GM18873 (cell line): Measurements from ENCODE around the gene AGAP1.

Experiments
- ATAC-seq: cut with Tn5 transposase; IDR thresholded peaks from one replicate; pipeline ENCODE4 v1.9.1; 2021; ENCODE audit warnings: mild to moderate bottlenecking, moderate library complexity, moderate number of reproducible peaks; ENCODE audit not compliant: unreplicated experiment, low FRiP score

AGAP1 gene

DNA sequence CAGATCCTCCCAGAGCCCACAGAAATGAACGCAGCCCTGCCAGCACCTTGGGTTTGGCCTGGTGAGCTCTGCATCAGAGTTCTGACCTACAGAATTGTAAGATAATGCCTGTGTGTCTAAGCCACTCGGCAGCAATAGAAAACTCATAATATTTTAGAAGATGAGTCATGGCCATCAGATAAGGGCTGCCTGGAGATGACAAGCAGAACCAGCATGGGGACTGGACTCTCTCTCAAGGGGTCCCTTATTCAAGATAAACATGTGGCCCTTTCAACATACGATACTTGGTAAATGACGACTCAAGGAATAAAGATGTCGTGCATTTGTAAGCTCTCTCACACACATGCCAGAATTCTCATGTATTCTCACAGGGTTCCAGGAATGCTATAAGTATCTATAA lies 8.5 kb upstream of the AGAP1 start:
- ATAC-seq = no peak

DNA sequence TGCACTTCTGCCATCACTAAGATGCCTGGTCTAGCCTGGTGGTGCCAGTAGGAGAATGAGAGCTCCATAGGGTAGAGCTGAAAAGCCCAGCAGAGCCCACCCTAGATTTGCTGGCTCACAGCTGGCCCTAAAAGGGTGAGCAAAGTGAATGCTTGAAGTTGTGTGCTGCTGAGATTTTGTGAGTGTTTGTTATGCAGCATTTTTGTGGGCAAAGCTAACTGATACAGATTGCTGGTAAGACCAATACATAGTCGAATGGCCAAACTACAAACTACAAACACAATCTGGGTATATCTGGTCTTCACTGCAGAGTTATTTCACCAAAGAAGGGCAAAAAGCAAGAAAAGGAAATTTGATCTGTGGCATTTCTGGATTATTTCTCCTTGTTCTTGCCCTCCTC lies 7.1 kb upstream of the AGAP1 start:
- no peak for ATAC-seq

DNA sequence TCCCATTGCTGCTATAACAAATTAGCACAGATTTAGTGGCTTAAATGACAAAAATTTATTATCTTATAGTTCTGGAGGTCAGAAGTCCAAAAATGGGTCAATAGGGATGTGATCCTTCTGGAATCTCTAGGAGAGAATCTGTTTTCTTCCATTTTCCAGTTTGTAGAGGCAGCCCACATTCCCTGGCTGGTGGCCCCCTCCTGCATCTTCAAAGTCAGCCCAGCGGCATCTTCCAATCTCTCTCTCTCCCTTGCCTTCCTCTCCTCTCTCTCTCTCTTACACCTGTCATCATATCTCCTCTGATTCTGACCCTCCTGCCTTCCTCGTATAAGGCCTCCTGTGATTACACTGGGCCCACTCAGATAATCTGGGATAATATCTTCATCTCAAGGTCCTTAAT lies 3.9 kb upstream of the AGAP1 start:
- ATAC-seq = no peak

DNA sequence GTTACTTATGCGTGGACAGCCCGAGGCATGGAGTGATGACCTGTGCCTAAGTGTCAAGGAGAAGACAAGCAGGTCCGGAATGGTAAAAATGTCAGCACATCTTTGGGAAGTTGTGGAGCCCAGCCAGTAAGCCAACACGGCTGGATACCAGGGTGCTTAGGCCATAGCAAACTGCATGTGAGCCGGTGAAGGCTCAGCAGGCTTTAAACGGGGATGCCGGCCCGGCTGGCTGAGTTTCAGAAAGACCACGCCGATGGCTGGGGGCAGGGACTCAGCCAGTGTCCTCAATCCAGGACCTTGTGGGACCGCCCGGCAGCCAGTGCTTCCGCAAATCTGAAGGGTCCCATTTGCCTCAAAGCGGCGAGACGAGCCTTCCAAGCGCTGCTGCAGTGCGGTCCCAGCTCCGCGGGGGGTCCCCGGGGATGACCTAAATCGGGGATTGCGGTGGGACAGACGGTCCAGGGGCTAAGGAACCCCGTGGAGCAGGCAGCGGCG lies 946 bp upstream of the AGAP1 start:
- ATAC-seq = no peak

DNA sequence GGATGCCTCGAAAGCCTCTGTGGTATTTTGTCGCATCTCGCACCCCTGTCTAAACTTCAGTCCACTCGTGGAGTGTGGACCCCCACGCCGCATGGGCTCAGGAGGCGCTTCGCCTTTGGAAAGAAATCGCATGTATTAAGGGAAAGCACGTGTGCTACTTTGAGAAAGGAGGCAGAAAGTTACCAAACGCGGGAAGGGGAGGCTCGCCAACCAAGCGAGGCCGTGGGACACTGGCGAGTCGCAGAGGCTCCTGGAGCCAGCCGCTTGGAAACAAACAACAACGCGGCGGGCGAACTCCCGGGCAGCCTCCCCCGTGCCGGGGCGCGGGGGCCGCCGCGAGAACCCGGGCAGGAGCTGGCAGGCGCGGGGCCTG lies 455 bp upstream of the AGAP1 start:
- no peak for ATAC-seq

DNA sequence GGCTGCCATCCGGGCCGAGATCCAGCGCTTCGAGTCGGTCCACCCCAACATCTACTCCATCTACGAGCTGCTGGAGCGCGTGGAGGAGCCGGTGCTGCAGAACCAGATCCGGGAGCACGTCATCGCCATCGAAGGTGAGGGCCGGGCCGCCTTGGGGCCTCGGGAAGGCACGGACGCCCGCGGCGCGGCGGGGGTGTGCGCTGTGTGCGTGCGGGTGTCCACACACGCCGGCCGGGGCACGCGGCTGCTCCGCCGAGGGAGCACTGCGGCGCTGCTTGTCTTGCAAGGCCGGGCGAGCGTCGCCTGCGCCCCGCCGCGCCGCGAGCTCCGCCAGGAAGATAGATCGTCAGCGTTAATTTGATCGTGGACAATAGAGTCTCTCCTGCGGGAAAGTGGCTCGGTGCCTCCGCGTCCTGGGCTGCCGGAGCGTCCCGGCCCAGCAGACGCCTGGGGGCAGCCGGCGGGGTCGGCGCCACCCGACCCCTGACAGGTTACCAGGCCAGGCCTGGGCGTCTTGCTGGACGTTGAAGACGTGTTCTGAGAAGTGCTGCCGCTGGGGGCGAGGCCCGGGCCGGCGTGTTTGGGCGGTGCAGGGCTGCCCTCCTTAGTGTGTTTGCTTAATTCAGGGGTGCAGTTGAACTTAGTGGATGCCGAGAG lies 1.0 kb downstream of the AGAP1 start:
- no peak for ATAC-seq

DNA sequence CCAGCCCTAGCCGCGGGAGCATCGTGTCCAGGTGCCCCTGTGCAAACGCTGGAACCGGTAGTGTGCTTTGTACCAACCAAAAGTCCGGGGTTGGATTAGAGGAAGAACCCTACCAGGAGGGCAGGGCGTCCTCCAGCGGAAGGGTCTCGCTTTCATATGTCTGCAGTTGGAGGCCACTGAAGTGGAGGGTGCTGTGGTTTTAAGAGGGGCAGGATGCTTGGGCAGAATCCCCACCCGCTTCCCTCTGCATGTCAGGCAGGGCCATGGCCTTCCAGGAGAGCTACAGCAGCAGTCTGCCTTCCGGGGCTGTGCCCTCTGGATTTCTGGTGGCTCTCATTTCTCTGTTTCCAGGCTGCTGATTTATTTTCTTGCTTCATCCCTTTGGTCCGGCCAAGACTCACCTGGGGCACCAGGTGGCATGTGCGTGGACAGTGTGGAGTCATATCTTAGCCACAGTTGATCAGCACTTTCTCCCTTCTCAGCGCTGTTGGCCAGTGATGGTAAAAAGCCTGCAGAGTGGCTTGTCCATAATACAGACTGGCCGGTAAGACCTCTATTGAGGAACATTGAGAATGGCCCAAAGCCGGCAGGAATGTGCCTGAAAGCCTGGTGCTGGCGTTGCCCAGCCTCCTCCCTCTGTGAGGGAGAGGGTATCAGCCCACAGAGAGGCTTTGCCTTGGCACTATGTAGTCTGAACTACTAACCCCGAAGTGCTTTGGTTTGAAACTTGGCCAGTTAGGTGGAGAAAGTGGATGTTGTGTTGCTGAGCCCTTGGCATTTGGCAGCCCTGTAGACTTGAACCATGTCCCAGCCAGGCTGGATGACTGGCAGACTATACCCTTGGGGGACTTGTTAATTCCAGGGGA lies 1.8 kb downstream of the AGAP1 start:
- no peak for ATAC-seq

DNA sequence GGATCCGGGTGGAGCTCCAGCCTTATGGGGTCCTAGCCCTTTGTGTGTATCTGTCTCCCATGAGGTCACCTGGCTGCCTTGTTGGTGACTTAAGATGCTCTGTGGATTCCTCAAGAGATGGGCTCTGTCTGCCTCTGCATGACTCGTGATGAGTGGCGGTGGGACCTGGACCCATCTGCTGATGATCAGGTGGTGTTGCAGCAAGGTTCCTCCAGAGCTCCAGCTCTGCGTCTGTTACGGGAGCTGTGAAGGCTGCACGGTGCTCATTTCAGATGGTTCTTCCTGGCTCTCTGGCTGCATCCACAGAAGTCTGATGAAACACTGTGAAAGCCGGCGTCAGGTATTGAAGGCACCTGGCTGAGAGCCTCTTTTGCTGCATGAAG lies 2.4 kb downstream of the AGAP1 start:
- no peak for ATAC-seq

DNA sequence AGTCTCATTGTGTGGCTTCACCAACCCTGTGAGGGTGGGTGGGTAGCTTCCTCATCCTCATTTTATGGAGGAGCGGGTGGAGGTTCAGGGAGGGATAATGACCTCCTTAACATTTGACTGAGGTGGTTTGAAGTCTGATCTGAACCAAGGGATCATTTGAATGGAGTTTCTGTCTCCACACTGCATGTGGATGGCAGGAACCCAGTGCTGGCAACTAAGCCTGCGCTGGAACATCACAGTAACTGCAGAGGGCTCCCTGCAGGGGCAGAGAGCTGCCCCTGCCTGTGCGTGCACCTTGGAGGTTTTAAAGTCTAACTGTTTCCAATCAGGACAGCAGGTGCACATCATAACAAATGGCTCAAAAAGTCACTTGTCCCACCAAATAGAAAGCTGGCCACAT lies 3.3 kb downstream of the AGAP1 start:
- ATAC-seq = no peak

DNA sequence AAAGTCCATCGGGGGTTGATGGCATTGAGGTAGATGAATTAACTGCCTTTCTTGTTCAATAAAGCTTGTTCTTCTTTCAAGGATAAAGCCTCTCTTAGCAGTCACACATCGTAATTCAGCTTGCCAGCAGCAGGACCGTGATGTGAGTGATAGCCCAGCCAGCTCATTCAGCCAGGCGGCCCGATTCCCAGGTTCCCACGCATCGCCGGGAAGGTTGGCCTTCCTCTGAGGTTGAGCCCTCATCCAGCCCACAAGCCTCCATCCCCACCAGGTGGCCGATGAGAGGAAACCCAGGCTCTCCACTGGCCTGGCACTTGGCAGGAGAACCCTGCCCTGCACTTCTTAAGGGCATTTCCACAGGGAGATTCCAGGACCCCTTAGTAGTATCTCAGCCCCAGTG lies 4.7 kb downstream of the AGAP1 start:
- no peak for ATAC-seq

DNA sequence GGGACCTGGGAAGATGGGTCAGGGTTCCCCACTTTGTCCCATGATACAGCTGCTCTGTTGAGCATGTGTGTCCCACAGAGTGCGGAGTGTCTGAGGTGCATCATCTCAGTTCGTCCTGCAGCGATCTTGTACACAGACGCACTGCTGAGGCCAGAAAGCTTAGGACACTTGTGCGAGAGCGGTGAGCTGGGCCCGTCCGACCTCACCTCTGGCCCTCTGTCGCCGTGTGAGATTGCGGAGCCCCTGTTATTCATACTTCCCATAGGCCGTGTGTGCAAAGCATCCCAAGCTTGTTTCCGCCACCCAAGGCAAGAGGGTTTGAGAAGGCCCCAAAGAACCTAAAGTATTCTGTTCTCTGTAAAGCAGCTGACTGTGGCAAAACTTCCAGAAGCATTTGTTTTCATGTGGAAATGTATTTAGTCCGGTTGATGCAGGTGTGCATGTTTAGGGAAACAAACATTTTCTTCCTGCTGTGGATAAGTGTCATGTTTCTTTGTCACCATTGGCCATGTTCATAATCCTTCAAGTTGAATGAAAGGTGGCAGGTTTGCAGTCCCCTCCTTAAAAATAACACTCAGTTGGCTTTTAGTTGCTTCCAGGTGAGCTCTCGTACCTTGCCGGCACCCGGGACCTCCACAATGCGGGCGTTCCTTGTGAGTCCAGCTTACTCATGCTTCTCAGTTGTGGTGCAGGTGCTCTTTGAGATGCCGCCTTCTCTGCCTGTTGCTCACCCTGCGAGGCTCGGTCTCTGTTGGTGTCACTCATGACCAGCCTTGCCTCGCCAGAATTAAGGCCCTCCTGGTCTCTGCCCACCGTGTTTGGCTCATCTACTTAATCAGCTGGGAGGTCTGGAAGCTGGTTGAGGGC lies 5.3 kb downstream of the AGAP1 start:
- no peak for ATAC-seq

DNA sequence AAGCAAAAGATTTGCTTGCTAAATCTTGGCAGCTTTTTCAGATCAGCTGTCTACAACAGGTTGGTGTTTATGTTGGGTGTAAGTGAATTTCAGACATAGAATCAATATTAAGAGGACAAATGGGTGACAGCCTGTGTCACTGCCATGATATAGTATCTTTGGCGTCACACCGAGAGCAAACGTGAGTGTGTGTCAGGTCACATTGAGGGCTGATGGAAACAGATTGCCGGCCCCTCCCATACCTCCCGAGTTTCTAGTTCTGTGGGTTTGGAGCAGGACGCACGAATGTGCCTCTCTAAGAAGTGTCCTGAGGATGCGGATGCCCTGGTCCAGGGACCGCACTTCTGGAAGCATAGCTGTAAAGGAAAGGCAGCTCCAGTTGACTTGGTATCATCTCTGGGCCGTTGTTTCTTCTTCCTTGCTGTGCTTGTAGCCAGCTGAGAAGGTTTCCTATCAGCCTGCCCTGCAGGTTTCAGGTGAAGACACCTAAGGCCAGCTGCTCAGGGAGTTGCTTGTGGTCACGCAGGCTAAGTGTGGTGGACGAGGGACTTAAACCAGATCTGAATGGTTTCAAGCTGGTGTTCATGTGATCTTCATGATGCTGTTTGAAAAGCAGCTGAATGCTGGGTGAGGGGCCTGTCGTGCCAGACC lies 6.4 kb downstream of the AGAP1 start:
- ATAC-seq = no peak

DNA sequence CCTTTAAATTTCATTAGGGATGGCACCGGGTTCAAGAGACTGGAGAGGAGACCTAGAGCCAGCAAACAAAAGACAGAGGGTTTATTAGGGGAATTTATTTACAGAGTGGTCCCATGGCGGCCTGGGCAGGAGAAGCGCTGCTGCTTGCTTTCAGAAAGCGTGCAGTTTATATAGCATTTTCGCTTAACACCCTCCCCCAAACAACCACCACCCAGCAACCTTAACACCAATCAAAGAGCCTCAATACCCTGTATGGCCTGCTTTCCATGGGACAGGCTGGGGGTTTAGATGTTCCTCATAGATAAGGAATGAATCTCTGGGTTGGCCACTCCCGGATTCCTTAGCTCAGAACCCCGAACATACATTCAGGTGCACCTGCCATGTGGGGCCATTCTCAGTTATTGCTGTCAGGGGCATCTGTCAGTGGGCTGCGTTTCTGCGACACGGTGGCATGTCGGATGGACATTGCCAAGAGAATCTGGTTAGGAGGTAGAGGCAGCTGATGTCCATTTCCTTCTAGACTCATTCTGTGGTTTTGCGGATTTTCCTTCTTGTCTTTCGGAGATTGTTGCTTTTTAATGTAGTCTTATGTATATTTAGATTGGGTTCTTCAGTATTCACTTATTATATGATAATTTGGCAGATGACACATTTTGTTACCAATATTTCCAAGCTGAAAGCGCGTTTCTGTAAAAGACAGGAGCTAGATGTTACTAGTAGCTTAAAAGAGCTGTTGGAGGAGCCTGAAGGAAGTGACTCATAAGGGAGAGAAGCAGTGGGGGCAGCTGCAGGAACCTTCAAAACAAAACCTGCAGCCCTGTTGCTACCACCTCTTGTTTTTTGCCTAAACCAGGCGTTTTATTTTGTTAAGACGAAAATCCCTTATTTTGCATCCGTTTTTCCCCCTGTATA lies 7.2 kb downstream of the AGAP1 start:
- no peak for ATAC-seq

DNA sequence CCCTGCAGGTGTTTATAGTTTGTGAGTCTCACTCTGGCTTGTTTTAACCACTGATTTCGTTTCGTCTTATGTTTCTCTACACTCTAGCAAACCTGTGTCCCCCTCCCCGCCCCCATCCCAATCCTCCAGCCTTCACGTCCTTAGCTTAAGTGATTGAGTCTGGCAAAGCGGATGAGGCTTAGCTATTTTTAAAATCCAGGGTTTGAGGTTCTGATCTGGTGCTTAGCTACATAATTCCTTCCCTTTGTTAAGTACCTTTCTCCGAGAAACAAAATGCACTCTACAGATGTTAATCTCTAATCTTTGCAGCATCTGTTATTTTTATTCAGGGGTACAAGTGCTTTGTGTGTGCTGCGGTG lies 7.8 kb downstream of the AGAP1 start:
- no peak for ATAC-seq

DNA sequence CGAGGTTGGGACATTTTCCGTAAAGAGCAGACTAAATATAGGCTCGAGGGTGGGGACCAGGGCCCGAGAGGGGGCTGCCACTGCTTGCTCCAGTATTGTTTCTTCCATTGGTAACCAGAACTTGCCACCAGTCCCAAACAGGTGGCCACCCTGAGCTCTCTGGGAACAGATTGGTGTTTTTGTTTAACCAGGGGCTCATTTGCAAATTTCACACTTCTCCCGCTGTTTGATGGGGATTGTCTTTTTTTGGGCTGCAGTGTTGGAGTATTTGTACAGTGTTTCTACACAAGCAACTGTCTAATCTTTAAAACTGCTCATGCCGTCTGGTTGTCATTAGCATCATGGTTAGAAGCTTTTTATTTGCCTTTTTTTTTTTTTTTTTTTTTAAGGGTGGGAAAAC lies 8.5 kb downstream of the AGAP1 start:
- ATAC-seq = no peak

DNA sequence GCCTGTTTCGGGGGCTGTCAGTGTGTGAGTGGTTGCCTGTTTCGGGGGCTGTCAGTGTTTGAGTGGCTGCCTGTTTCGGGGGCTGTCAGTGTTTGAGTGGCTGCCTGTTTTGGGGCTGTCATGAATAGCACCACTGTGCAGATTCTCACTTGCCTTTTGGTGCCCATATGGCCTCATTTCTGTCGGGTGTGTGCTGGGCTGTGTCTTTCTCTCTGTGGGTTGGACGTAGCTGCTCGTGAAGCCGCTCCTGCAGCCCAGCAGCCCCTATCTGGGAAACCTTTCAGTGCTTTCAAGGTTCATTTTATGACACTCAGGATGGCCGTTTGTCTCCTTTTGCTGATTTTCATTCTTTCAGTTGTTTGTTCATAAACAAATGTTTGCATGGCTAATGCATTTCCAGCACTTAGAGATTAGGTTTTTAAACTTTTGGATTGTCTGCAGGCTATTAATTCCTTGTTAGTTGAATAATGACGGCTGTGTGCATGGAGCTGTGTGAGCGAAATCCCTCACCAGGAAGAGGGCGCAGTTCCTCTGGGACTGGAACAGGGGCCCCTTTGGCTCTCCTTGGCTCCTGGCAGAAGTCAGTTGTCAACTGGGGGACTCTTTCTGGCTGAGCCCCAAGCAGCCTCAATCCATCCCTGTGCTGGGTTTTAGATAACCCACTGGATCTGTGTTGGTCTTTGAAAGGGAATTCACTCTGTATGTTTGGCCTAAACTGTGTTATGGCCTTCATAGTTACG lies 10.8 kb downstream of the AGAP1 start:
- ATAC-seq = no peak

DNA sequence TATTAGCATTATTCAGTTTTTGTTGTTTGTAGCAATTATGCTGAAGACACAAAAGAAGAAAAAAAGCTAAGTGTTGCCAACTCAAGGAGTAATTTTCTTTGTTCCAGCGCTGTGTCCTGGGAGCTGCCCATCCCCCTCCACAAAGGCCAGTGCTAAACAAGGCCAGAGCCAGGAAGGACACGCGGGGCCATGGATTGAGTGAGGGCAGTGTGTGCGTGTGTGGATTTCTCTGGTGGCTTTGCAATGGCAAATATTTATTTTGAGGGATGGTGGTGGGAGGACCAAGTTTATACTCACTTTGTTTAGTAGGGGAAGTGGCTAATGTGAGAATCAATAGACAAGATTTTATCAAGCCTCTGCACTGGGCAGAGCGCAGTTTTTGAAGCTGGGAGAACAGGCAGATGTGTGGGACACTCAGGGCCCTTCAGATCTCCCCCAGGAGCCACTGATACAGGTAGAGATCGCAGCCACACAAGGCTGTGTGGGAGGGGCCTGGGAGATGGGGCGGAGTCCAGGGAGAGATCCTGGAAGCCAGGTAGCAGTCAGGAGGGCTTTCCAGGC lies 11.4 kb downstream of the AGAP1 start:
- no peak for ATAC-seq

DNA sequence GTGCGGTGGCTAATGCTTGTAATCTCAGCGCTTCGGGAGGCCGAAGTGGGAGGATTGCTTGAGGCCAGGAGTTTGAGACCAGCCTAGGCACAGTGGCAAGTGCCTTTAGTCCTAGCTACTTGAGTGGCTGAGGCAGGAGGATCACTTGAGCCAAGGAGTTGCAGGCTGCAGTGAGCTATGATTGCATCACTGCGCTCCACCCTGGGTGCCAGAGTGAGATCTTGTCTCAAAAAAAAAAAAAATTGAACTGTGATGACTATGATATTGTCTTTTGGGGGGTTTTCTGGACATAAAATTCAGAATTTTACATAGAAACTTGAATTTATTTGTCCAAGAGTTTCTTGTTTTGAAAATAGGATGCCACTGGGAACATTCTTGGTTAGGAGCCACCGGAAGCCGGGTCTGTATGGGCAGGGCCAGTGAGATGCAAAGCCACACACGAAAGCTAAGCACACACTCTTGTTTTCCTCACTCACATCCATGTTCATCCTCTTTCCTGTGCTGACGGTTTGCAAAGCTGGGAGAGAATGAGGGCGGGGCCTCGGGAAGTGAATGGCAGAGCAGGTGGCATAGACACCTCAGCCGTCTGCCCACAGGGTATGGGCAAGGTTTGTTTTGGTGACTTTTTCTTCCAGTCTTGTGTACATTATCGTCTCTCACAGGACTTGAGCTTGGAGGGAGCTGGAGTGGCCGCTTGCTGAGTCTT lies 12.6 kb downstream of the AGAP1 start:
- no peak for ATAC-seq
